Esophagus (tissue), 2 donors: ENCODE results near the gene HCK. TPM values are rescaled to one million over a fixed set of nuclear protein-coding genes. Genes with fewer than 3 reads are reported as not detected.
"Not testable (repeated sequence)": the region's sequence is repeated elsewhere in the genome, so short reads cannot be mapped to it uniquely, and the experiment has no call there.

Source experiments
- H3K27ac ChIP-seq, 2 donors: one replicate each; pipeline ENCODE4 v1.5.1; 2013; ENCODE audit warnings: low read depth in 2 of 2, mild to moderate bottlenecking in 2 of 2, inconsistent platforms in 1 of 2, low read length in 1 of 2, moderate library complexity in 1 of 2
- H3K27me3 ChIP-seq, 2 donors: one replicate each; pipeline ENCODE4 v1.6.1; 2013; ENCODE audit warnings: low read length in 2 of 2, control low read depth in 1 of 2, mild to moderate bottlenecking in 1 of 2; ENCODE audit not compliant: insufficient read depth in 2 of 2, control insufficient read depth in 1 of 2
- H3K36me3 ChIP-seq, 2 donors: one replicate each; pipeline ENCODE4 v1.6.1; 2013; ENCODE audit warnings: low read length in 1 of 2; ENCODE audit not compliant: control insufficient read depth in 2 of 2, insufficient read depth in 2 of 2
- H3K4me1 ChIP-seq, 2 donors: one replicate each; pipeline ENCODE4 v1.6.1; 2013; ENCODE audit warnings: low read length in 1 of 2; ENCODE audit not compliant: control insufficient read depth in 2 of 2, insufficient read depth in 2 of 2
- H3K4me3 ChIP-seq, 2 donors: one replicate each; pipeline ENCODE4 v1.5.1; 2013; ENCODE audit warnings: low read length in 2 of 2, mild to moderate bottlenecking in 2 of 2, low read depth in 1 of 2, moderate library complexity in 1 of 2
- H3K9me3 ChIP-seq, 2 donors: one replicate each; pipeline ENCODE4 v1.6.1; 2013; ENCODE audit warnings: mild to moderate bottlenecking in 2 of 2, low read depth in 1 of 2, low read length in 1 of 2, moderate library complexity in 1 of 2; ENCODE audit not compliant: control insufficient read depth in 2 of 2, insufficient read depth in 1 of 2
- WGBS, 2 donors: extraction: QIAGEN DNeasy Blood & Tissue Kit; methylation state at CpG; one replicate each; pipeline ENCODE4 v1.1.7; 2013; 5-methylcytosine and 5-hydroxymethylcytosine counted together
- polyA plus RNA-seq, 2 donors: library from polyadenylated mRNA; stranded (reverse); fragments of 200-250 nt; gene quantifications; one replicate each; pipeline ENCODE4 v1.2.3, GENCODE V29; 2013
- donor health status: healthy with polysubstance abuse.
- donor health status: Bipolar disorder and iron deficiency.

Gene HCK
- polyA plus RNA-seq, 2 donors, result 1.3 to 2.9 TPM

DNA sequence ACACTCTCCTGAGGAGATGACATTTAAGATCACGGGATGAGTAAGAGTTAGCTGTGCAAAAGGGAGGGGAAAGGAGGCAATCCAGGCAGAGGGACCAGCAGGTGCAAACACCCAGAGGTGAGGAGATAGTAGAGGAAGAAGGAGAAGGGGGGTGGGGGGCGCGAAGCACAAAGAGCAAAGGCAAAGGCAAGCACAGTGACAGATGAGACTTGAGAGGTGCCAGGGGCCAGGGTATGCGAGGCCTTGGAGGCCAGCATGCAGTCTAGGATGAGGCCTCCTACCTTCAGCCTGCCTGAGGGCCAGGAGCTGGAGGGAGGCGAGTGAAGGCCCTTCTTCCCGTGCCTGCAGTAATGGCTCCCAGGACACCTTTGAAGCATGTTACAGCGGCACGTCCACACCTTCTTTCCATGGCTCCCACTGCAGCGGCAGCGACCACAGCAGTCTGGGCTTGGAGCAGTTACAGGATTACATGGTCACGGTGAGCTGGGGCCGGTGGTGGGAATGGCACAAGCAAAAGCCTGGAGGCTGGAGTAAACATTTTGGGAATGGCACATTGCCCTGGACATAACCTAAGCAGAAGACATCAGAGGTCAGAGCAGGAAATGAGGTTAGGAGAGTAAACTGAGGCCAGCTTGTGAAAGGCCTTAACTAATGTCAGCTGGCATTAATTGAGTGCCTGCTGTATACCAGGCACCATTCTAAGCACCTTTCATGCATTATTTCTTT, 23.2 kb upstream of the HCK start:
- WGBS, 2 donors, result 52 to 53% methylated on average over 12 of the region's 12 CpGs
- Histone ChIP-seq H3K9me3 (no peaks in the 10 kb centered on the region), H3K27ac (no peak overlapping the region), H3K4me3 (no peak overlapping the region), H3K27me3 (no peaks in the 10 kb centered on the region), H3K36me3 (no peaks in the 10 kb centered on the region), H3K4me1 (no peaks in the 10 kb centered on the region)

DNA sequence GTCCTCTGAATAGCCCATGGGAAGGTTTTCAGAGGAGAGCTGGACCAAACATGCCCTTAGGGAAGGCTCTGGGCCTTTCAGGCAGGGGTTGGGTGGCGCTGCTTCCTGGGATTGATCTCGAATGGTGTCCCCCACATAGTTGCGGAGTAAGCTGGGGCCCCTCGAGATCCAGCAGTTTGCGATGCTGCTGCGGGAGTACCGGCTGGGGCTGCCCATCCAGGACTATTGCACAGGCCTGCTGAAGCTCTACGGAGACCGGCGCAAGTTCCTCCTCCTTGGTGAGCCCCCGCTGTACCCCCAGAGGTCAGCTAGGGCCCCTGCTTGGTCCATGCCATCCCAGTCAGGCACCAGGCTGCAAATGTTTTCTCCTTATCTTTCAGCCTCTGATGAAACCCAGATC, 22.5 kb upstream of the HCK start:
- Histone ChIP-seq H3K27me3 (no peaks in the 10 kb centered on the region), H3K4me1 (no peaks in the 10 kb centered on the region), H3K9me3 (no peaks in the 10 kb centered on the region), H3K36me3 (no peaks in the 10 kb centered on the region), H3K4me3 (no peak overlapping the region), H3K27ac (no peak overlapping the region)
- 90 to 91% methylated on average over 11 of the region's 11 CpGs for WGBS, 2 donors

DNA sequence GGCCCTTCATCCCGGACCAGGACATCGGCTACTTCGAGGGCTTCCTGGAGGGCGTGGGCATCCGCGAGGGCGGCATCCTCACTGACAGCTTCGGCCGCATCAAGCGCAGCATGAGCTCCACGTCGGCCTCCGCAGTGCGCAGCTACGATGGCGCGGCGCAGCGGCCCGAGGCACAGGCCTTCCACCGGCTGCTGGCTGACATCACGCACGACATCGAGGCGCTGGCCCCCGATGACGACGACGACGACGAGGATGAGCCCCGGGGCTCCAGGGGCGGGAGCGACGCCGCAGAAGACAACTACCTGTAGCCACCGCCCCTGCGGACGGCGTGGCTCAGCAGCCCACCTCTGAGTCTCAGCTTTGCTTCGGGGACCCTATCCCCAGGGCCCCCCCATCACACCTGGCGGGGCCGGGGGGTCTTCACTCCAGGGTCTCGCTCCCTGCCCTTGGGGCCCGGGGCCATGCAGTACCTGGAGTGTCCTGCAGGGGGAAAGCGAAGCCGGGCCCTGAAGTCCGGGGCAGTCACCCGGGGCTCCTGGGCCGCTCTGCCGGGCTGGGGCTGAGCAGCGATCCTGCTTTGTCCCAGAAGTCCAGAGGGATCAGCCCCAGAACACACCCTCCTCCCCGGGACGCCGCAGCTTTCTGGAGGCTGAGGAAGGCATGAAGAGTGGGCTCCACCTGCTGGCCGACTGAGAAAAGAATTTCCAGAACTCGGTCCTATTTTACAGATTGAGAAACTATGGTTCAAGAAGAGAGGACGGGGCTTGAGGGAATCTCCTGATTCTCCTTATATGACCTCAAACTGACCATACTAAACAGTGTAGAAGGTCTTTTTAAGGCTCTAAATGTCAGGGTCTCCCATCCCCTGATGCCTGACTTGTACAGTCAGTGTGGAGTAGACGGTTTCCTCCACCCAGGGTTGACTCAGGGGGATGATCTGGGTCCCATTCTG, 20.8 kb upstream of the HCK start:
- no peak overlapping the region for H3K27ac ChIP-seq
- H3K9me3 ChIP-seq, result no peaks in the 10 kb centered on the region
- 18 to 19% methylated on average over 59 of the region's 59 CpGs for WGBS, 2 donors
- no peak overlapping the region for H3K4me3 ChIP-seq
- H3K4me1 ChIP-seq, result no peaks in the 10 kb centered on the region
- no peaks in the 10 kb centered on the region for H3K36me3 ChIP-seq
- no peaks in the 10 kb centered on the region for H3K27me3 ChIP-seq

DNA sequence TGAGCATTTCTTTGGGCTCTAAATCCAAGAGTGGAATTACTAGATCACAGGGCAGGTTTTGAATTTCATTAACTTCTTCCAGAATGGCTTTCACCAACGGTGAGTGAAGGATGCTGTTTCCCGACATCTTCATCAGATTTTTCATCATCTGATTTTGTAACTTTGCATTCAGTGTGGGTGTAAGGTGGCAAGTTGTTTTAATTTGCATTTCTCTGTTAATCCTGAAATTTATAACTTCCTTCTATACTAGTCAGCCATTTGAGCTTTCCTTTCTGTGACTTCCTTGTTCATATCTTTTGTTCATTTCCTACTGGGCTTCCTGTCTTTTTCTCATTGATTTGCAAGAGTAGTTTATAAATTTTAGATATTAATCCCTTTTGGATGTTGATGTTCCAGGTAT, 18.7 kb upstream of the HCK start:
- Histone ChIP-seq H3K4me3 (no peak overlapping the region), H3K27me3 (no peaks in the 10 kb centered on the region), H3K27ac (no peak overlapping the region), H3K4me1 (no peaks in the 10 kb centered on the region), H3K36me3 (no peaks in the 10 kb centered on the region), H3K9me3 (no peaks in the 10 kb centered on the region)
- 60 to 63% methylated on average over 2 of the region's 2 CpGs for WGBS, 2 donors

GRCh38 chr20:32033721-32034120, 18.3 kb upstream of the HCK start:
- not testable (repeated sequence) for H3K36me3 ChIP-seq, H3K4me3 ChIP-seq, H3K27ac ChIP-seq, H3K27me3 ChIP-seq, H3K4me1 ChIP-seq, H3K9me3 ChIP-seq
- WGBS, 2 donors, result 76 to 86% methylated on average over 3 of the region's 3 CpGs

DNA sequence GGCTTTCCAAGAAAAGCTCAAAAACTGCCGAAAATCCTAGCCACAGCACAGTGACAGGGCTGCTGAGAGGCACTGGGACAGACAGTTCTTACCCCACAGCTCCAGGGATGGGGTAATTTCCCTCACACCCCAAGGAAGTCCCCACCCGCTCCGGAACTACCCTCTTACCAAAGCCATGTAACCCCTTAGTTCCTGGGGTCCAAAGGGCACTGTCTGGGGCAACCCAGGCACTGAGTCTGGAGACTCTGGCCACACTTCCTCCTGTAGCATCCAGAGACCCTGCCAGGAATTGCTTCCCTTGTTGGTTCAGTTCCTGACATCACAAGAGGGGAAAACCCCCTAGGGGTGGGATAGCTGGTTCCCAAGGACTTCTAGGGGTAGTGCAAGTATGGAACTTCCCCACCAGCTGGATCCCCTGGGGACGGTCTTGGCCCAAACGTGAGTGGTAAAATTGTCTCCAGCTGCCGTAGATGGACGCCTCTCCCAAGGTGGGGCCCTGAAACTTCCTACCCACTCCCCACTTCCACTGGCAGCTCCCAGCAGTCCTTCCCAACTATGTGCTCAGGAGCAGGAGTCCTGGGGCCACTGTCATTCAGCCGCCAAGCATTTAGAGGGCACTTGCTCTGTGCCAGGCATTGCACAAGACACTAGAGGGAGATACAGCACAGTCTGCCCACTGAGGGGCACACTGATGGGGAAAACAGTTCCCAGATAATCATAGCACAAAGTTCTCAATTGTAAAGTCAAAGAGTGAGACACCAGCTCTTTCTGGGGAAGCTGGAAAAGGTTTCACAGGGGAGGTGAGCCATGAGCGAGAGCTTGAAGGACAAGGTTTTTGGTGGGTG, 17.2 kb upstream of the HCK start:
- Histone ChIP-seq H3K4me1 (no peaks in the 10 kb centered on the region), H3K36me3 (no peaks in the 10 kb centered on the region), H3K9me3 (no peaks in the 10 kb centered on the region), H3K4me3 (no peak overlapping the region), H3K27ac (no peak overlapping the region), H3K27me3 (no peaks in the 10 kb centered on the region)
- 53 to 57% methylated on average over 9 of the region's 9 CpGs for WGBS, 2 donors

DNA sequence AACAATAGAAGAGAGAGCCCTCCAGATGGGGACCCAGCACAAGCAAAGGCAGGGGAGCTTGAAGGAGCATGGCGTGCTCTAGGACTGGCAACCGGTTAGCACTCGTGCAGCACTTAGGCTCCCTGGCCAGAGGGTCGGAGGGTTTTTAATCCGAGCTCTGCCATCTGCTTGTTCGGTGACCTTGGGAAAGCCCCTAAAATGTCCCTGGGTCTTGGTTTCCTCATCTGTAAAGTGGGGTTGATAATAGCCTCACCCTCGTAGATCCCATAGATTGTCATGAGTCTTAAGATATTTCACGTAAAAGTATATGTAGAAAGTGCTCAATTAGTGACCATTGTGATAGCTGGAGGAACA, 16.6 kb upstream of the HCK start:
- Histone ChIP-seq H3K27me3 (no peaks in the 10 kb centered on the region), H3K27ac (no peak overlapping the region)
- 74 to 81% methylated on average over 8 of the region's 8 CpGs for WGBS, 2 donors

DNA sequence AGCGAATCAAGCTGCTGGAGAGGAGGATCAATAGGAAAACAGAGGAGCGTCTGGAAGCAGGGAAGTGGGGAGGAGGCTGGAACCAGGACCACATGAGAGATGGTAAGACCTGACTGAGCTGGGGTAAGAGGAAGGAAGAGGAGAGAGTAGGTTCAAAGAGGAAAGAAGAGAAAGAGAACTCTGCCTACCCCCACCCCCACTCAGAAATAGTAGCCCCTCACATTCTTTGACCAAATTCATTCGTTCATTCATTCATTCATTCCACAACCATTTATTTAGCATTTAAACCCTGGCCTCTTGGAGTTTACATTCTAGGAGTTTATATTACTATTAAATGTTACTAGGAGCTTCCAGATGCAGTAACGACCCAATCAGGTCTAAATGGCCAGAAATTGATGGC, 15.8 kb upstream of the HCK start:
- H3K4me1 ChIP-seq, result no peaks in the 10 kb centered on the region
- H3K36me3 ChIP-seq, result no peaks in the 10 kb centered on the region
- H3K9me3 ChIP-seq, result no peaks in the 10 kb centered on the region
- H3K27ac ChIP-seq, result no peak overlapping the region
- no peaks in the 10 kb centered on the region for H3K27me3 ChIP-seq
- 51 to 55% methylated on average over 4 of the region's 4 CpGs for WGBS, 2 donors
- H3K4me3 ChIP-seq, result no peak overlapping the region

More for the DNA sequence above, 16.6 kb upstream of the HCK start:
- H3K4me3 ChIP-seq, result no peak overlapping the region
- H3K9me3 ChIP-seq, result no peaks in the 10 kb centered on the region
- no peaks in the 10 kb centered on the region for H3K4me1 ChIP-seq
- no peaks in the 10 kb centered on the region for H3K36me3 ChIP-seq

DNA sequence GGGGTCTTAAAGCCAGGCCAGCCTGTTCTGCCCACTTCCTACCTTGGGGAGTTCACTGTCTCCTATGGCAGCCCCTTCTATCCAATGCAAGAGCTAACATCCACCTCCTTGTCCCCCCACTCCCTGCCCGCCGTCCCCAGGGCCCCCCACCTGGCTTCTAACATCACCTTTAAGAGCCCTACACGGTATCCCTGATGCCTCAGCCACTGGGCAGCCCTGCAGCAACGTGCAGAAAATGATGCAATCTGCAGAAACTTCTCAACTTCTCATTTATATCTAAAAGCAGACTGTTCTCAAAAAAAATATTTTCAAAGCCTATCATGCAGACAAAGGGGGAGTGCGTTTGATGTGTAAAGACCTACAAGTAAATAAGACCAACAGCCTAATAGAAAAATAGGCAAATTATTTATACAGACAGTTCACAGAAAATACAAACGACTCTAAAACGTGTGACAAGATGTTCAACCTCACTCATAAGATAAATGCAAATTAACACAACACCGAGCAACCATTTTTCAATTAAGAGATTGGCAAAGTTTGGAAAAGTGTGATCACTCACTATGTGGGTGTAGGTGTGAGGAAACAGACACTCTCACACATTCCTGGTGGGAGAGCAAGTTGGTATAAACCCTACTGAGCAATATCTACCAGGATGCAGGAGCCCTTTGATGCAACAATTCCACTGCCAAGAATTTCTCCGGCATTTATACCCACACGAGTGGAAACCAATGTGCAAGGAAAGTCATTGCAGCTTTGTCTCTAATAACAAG, 15.1 kb upstream of the HCK start:
- 53 to 55% methylated on average over 10 of the region's 10 CpGs for WGBS, 2 donors
- Histone ChIP-seq H3K4me1 (no peaks in the 10 kb centered on the region), H3K9me3 (no peaks in the 10 kb centered on the region), H3K27ac (no peak overlapping the region), H3K27me3 (no peaks in the 10 kb centered on the region), H3K36me3 (no peaks in the 10 kb centered on the region), H3K4me3 (no peak overlapping the region)
